NAMALWA (cell line): ENCODE data around the gene TTR.

Experiments
- DNase-seq: peaks from one replicate; pipeline ENCODE4 v3.0.0-alpha.2; 2015; ENCODE audit warnings: low spot score

TTR gene

DNA sequence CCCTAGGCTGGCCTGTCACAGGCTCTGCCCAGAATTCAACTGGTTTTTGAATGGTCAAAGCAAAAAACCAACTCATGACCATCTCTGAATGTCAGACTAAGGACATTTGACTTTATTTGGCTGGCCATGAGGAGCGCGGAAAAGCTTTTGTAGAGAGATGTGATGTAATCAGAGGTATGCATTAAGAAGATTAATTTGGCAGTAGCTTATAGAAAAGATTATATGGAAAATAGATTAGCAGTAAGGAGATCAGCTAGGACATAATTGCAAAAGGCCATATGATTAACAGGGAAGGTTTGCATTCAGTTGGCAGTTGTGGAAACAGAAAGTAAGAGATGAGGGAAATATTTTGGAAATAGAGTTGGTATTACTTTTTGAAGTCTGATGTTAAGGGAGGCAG, 12.3 kb upstream of the TTR start:
- no peak for DNase-seq

DNA sequence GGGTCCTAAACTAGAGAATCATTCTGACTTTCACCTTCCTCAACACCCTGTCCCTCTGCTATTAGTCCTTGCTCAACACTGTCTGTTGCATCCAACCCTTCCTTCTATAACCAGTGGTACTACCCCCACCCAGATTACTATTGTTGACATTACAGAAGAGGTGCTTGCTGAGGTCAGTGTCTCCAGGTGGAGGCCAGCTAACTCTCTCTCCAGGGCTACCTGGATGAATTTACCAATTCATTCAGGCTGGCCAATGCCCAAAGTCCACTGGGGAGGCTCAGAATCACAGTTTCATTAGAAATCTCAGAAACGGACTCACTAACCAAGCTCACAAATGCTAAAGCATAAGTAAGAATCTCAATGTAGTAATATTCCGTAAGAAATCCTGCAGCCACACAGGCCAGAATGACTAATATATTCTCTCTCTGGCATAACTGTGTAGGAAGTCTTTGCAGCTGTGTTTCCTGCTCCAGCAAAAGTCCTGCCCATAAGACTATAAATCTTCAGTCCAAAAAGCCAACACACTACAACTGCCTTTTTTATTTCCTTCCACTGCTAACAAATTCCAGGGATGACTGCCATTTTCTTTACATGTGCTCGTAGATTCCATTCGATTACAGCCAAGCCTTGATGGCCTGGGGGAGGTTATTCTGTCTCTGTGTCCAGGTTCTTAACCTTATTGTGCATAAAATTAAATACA, 10.0 kb upstream of the TTR start:
- no peak for DNase-seq

DNA sequence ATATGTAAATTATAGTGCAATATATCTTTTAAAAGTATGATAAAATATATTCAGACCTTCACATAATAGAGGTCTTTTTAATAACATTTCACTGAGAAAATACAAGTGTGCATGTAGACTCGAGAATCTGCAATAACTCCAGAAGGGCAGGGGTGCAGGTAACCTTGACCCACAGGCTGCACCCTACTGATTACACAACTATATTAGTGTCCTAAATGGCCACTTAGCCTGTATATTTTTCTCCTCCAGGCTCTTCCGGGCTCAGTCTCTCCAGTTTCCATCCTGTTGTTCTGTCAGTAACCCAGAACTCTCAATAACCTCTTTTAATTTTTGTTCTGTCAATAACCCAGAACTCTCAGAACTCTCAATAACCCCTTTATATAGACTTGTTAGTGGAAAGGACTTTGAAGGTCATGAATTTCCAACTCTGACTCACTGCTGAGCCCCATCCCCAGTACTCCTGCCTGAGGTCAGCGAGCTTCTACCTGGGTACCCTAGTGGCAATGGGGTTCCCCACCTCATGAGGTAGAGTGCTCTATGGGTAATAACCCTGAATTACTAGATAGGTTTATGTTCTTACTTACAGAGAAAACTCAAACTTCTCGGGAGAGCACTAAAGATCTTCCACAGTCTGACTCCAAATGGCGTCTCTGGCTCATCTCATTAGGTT, 8.4 kb upstream of the TTR start:
- no peak for DNase-seq

DNA sequence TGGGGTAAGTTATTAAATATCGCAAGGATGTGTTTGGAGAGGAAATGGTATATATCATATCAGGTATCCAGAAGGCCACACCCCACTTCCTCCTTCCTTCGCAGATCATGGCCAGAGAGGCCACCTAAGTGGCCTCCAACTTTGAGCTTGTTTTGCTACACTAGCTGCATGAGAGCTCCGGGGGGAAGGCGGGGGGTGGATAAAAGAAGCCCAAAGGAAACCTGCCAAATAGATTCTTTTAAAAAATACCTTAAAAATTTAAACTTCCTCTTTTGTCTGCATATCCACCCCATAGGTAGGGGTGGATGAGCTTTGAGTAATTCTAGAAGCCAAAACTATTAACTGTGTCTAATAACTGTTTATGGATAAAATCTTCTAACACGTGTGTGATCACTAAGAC, 5.7 kb upstream of the TTR start:
- DNase-seq = no peak

DNA sequence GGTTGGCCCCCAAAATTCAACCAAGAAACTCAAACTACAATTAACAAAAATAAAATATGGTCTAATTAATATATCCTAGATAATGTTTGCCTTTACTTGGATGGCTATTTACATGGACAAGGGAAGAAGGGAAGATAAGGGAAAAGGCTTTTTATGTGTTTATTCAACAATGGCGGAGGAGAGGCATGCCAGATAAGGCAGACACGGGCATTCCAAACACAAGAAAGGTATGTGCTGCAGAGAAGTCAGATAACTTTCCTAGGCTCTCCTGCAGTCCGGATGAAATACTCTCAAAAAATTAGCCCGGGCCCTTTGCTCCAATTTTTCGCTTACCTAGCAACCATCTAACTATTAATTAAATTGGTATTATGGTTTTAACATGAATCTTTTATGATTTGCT, 5.1 kb upstream of the TTR start:
- no peak for DNase-seq

DNA sequence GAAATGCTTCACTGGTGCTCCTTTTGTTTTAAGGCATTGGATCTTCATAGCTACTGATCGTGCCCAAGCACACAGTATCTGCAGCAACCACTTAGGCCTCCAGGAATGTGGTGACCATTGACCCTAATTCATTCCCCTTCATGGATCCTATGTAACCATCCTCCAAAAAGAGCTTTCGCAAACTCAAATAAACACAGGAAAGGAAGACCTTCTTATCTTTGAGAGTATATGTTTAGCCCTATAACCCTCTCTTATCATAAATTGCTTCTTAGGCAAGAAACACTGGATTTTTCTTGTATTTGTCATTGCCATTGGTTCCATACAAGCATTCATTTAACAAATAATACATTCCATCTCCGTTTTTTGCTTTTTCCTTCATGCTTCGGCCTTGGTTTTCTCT, 4.1 kb upstream of the TTR start:
- no peak for DNase-seq

DNA sequence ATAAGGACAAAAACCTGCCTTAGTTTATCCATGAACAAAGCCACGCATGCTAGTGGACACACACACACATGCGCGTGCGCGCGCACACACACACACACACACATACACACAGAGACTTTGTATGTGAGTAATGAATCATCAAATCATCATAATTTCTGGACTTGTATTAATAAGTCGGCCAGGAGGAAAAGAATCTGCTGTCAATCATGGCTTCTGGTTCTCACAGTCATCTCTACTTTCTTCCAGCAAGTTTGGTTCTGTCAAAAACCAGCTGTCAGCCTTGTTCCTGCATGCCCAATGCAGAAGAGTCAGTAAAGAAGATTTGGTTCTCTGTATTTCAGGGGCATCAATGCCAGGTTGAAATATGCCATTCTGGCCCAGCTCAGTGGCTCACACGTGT, 1.1 kb upstream of the TTR start:
- no peak for DNase-seq

DNA sequence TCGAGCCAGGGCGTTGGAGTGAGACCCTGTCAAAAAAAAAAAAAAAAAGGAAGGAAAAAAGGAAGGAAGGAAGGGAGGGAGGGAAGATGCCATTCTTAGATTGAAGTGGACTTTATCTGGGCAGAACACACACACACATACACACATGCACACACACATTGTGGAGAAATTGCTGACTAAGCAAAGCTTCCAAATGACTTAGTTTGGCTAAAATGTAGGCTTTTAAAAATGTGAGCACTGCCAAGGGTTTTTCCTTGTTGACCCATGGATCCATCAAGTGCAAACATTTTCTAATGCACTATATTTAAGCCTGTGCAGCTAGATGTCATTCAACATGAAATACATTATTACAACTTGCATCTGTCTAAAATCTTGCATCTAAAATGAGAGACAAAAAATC, 564 bp upstream of the TTR start:
- DNase-seq = no peak

DNA sequence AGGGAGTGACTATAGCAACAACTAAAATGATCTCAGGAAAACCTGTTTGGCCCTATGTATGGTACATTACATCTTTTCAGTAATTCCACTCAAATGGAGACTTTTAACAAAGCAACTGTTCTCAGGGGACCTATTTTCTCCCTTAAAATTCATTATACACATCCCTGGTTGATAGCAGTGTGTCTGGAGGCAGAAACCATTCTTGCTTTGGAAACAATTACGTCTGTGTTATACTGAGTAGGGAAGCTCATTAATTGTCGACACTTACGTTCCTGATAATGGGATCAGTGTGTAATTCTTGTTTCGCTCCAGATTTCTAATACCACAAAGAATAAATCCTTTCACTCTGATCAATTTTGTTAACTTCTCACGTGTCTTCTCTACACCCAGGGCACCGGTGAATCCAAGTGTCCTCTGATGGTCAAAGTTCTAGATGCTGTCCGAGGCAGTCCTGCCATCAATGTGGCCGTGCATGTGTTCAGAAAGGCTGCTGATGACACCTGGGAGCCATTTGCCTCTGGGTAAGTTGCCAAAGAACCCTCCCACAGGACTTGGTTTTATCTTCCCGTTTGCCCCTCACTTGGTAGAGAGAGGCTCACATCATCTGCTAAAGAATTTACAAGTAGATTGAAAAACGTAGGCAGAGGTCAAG, 955 bp downstream of the TTR start:
- DNase-seq = no peak

DNA sequence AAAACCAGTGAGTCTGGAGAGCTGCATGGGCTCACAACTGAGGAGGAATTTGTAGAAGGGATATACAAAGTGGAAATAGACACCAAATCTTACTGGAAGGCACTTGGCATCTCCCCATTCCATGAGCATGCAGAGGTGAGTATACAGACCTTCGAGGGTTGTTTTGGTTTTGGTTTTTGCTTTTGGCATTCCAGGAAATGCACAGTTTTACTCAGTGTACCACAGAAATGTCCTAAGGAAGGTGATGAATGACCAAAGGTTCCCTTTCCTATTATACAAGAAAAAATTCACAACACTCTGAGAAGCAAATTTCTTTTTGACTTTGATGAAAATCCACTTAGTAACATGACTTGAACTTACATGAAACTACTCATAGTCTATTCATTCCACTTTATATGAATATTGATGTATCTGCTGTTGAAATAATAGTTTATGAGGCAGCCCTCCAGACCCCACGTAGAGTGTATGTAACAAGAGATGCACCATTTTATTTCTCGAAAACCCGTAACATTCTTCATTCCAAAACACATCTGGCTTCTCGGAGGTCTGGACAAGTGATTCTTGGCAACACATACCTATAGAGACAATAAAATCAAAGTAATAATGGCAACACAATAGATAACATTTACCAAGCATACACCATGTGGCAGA, 3.6 kb downstream of the TTR start:
- DNase-seq = no peak

DNA sequence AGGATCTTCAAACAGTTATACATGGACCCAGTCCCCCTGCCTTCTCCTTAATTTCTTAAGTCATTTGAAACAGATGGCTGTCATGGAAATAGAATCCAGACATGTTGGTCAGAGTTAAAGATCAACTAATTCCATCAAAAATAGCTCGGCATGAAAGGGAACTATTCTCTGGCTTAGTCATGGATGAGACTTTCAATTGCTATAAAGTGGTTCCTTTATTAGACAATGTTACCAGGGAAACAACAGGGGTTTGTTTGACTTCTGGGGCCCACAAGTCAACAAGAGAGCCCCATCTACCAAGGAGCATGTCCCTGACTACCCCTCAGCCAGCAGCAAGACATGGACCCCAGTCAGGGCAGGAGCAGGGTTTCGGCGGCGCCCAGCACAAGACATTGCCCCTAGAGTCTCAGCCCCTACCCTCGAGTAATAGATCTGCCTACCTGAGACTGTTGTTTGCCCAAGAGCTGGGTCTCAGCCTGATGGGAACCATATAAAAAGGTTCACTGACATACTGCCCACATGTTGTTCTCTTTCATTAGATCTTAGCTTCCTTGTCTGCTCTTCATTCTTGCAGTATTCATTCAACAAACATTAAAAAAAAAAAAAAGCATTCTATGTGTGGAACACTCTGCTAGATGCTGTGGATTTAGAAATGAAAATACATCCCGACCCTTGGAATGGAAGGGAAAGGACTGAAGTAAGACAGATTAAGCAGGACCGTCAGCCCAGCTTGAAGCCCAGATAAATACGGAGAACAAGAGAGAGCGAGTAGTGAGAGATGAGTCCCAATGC, 4.6 kb downstream of the TTR start:
- DNase-seq = no peak

DNA sequence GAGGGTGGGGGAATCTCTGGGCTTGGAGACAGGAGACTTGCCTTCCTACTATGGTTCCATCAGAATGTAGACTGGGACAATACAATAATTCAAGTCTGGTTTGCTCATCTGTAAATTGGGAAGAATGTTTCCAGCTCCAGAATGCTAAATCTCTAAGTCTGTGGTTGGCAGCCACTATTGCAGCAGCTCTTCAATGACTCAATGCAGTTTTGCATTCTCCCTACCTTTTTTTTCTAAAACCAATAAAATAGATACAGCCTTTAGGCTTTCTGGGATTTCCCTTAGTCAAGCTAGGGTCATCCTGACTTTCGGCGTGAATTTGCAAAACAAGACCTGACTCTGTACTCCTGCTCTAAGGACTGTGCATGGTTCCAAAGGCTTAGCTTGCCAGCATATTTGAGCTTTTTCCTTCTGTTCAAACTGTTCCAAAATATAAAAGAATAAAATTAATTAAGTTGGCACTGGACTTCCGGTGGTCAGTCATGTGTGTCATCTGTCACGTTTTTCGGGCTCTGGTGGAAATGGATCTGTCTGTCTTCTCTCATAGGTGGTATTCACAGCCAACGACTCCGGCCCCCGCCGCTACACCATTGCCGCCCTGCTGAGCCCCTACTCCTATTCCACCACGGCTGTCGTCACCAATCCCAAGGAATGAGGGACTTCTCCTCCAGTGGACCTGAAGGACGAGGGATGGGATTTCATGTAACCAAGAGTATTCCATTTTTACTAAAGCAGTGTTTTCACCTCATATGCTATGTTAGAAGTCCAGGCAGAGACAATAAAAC, 6.5 kb downstream of the TTR start:
- no peak for DNase-seq

DNA sequence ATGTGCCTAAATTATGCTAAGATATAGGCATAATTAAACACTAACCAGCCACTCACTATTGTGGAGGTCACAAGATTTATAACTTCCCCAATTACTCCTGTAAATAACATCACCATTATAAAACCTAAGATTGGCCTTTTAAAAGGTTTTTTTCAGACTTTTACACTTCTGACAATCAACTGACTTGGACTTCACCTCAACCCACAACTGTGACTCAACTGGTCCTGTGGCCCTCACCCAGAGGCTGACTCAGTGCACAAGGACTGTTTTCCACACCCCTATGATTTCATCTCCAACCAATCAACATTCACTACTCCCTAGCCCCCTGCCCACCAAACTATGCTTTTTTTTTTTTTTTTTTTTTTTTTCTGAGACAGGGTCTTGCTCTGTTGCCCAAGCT, 11.6 kb downstream of the TTR start:
- no peak for DNase-seq

DNA sequence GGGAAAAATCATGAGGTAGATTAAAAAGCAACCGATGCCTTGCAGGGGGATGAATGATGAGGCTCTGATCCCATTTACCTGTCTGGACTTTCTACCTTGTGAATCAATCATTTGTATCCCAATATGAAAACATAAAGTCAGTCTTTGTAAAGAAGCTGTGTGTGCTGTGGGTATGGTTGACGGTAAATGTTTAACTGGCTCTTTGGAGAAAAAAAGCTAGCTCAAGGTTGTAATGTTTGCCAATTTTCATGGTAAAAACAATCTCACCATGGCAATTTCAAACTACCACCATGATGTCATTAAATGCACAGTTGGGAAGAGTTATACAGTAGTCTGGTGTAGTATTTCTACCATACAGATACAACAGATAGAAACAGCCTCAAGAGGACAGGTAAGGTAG, 14.6 kb downstream of the TTR start:
- DNase-seq = no peak

DNA sequence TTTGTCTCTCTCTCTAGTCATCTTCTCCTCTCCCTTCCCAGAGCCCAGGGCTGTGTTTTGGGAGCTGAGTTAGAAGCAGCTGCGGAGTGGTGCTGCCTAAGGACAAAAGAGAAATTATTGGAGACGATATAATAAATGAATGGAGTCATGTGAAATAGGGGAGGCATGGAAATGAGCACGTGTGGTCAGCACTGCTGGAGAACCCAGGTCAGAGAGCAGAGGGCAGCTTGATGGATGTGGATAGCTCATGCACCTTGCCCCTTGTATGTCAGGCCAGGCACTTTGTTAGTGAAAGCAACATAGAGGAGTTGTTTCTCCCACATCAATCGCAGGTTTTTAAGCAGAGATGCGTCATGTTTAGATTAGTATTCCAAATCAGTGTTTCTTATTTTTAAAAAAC, 15.7 kb downstream of the TTR start:
- DNase-seq = no peak

DNA sequence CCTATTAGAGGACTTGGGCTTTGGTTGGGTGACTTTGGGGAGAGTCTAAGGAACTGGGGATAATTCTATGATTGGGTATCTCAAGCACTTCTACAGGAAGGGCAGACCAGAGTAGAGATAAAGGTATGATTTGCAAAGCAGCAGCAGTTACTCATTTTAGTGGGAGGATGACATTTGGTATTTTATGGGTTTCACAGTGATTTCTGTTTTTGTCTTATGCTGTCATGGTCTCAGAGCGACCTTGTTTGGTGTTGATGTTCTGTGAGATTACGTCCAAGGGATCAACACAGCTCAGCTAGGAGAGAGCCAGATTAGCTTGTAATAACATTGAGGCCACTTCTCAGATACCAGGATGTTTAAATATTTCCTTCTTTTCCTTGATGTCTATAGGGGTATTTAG, 18.2 kb downstream of the TTR start:
- DNase-seq = no peak

DNA sequence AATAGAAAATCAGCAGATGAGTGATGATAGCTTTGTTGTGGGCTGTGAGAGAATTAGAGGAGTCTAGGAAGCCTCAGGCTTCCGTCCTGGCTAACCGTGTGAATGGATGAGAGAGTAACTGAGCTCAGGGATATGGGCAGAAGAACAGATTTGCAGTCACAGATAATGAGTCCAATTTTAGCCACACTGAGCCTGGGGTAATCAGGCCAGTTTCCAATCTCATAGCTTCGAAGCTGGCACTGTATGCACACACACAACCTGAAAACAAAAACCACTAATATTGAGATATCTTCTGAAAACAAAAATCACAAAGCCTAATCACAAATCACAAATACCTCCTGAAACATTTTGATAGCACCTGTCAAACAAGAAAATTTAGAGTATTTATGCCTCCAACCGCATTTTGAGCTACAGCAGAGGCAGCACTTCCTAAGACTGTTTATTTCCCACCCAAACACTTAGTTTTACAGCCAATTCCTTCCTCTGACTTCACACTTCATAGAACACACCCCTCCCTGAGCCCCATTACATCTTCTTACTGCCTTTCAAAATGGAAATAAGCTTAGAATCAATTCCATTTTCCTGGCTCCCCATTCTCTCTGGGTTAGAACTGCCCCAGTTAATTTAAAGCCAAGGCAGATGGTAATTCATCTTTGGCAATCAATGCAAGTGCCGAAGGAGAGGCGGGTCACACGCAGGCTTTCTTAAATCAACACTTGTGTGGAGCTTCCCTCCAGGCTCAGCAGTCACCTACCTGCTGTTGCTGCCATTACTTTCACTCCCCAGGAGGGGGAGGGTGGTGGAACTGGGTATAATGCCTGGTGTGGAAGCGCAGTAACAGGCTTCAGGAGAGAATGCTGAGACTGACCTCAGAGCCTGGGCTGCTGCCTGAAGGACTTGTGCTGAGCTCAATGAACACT, 18.9 kb downstream of the TTR start:
- DNase-seq = peak; percentile 18

DNA sequence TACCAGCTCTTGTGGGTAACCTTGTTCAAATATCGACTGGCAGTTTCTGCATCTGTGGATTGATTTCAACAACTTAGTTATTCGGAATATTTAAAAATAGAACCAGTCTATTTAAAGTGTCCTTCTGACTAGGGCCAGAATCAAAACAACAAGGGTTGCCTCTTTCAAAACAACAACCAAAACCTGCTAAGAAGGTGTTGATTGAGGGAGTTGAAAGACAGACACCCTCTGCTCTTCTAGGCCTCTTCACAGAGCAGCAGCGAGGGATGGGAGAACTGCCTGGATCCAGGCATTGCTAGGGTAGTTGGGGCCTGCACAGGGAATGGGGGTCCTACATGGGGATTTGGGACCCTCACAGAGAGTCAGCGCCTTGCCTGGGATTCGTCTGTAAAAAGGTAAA, 19.8 kb downstream of the TTR start:
- no peak for DNase-seq

DNA sequence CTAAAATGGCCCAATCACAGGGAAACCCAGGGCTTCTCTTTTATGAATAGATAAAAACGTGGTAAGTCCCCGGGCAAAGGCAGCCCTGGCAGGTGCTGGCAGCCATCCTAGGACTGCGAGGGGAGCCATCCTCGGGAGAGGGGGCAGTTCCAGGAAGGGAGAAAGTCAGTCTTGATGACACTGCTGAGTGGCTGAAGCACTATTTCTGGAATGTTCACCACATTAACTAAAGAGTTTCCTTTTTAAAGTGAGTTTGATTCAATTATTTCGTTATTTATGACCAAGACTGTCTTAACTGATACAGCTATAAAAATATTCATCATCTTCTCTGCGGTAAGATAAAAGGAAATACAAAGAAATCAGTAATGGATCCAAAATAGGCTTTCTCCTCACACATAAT, 20.4 kb downstream of the TTR start:
- no peak for DNase-seq

DNA sequence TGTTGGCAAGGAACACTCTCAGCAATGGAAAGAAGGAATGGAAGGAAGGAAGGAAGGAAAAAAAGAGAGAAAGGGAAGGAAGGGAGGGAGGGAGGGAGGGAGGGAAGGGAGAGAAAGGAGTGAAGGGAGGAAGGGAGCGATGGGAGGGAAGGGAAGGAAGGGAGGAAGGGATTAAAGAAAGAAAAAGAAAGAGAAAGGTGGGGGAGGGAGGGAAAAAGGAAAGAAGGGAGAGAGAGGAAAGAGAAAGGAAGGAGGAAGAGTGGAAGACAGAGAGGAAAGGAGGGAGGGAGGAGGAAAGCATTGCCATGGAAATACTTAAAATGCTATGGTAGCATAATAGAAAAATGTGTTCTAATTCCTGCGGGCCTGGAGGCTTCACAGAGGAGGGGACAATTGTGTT, 22.4 kb downstream of the TTR start:
- DNase-seq = no peak
